AG09309 (cell line): ENCODE measurements around the gene HDLBP.

Experiments used
- DNase-seq: peaks from one replicate; pipeline ENCODE4 v3.0.0-alpha.2; 2010; ENCODE audit warnings: low read depth
- H3K4me3 ChIP-seq: 2 replicates; pipeline ENCODE4 v1.5.1; 2011; ENCODE audit warnings: mild to moderate bottlenecking, low read depth, low read length, moderate library complexity; ENCODE audit not compliant: control insufficient read depth
- CTCF ChIP-seq: IDR thresholded peaks from 2 replicates; pipeline ENCODE4 v1.5.1; 2011; ENCODE audit warnings: mild to moderate bottlenecking, low read depth, low read length, inconsistent platforms; ENCODE audit not compliant: insufficient read depth, control insufficient read depth; ENCODE audit errors: missing control alignments

HDLBP gene

DNA sequence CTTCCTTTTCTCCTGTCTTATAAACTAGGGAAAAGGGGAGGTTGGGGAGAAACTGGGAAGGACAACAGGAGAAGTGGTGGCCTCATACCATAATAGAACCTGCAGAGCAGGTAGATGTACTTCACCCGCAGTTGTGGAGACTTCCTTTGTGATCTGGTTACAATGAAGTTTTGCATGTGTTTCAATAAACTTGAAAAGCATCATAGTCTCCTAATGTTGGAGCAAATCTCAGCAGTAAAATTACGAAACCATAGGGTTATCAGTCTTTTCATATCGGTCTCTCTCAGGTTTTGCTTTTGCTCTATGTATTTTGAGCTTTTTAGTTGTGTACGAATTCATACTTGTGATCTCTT lies 96.5 kb downstream of the HDLBP start:
- TF ChIP-seq CTCF, result no peak
- DNase-seq, result no peak
- H3K4me3 ChIP-seq, result 0 out of 2 replicates have a peak overlapping the region, but pooled peaks have one; percentile 52

GRCh38 chr2:241218131-241219029 lies 97.1 kb downstream of the HDLBP start:
- no peak for DNase-seq
- peak; percentile 17 for TF ChIP-seq CTCF
- H3K4me3 ChIP-seq, result peak overlapping the region; percentile 52

DNA sequence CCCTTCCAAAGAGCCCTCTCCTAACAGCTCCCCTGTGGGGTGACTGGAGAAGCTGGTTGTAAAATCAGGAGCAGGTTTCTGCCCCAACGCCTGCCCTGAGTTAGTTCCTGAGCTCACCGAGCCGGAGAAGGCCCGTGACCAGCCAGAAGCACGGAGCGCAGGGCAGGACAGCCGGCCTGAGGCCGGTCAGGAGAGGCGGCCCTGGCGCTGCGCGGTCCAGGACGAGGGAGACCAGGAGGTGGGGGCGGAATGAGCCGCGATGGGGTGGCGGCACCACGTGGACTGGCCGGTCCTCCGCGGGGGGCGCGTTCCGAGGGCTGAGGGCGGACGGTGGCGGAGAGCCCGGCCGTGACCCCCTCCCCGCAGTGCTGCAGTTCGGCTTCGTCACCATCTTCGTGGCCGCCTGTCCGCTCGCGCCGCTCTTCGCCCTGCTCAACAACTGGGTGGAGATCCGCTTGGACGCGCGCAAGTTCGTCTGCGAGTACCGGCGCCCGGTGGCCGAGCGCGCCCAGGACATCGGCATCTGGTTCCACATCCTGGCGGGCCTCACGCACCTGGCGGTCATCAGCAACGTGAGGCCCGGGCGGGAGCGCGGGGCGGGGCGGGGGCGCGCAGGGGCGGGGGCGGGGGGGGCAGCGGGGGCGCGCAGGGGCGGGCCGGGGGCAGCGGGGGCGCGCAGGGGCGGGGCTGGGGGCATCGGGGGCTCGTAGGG lies 98.0 kb downstream of the HDLBP start:
- TF ChIP-seq CTCF, result no peak
- peak; percentile 11 for DNase-seq
- H3K4me3 ChIP-seq, result peak overlapping the region; percentile 48

DNA sequence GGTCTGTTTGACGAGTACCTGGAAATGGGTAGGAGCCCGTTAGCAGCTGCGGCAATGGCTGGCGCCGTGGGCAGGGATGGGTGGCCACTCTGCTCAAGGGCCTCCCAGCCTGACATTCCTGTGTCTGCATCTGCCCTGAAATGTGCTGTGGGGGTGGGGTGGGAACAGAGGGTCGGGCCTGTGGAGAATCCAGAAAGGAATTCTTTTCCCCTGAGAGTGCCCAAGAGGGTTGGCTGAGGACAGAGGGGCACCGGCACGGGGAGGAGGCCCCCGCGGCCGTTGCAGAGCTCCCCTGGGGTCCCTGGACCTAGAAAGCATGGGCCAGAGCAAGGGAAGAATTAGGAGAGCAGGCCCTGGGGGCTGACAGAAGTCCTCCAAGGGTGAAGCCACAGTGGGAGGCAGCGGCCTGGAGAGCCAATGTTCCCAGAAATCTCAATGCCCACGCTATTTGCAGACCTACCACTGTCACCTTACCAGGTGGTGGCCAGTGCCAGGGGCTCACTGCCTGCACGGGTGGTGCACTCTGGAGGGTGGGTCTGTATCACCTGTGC lies 99.2 kb downstream of the HDLBP start:
- TF ChIP-seq CTCF, result no peak
- no peak overlapping the region for H3K4me3 ChIP-seq
- no peak for DNase-seq

- TF ChIP-seq CTCF, result no peak
- H3K4me3 ChIP-seq, result no peak overlapping the region
- no peak for DNase-seq
These were observed 100.1 kb downstream of the HDLBP start for GRCh38 chr2:241215421-241215820.

DNA sequence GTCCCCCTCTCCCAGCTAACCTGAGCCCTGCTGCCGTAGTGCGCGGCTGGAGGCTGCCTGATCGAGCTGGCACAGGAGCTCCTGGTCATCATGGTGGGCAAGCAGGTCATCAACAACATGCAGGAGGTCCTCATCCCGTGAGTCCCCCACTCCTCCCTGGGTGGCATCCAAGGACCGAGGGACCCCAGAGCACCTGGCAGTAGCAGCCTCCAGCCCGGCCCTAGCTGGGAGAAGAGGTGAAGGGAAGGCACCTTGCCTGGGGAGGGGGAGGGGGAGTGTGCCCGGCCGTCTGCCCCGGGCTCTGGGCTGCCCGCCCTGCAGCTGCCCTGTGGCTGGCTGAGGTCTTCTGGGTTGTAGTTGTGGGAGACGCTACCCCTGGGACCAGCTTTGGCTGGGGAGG lies 100.7 kb downstream of the HDLBP start:
- TF ChIP-seq CTCF, result no peak

More for the DNA sequence above, 100.7 kb downstream of the HDLBP start:
- H3K4me3 ChIP-seq, result no peak overlapping the region
- DNase-seq, result no peak
